ENCODE measurements around the gene JAZF1.
A peak's percentile ranks its signal among the peaks of the same experiment; 100 is the strongest.
"Not testable (repeated sequence)": the region's sequence is repeated elsewhere in the genome, so short reads cannot be mapped to it uniquely, and the experiment has no call there.

The JAZF1 gene

GRCh38 chr7:28042721-28043120, 137.9 kb downstream of the JAZF1 start:
- DNase-seq (ENCODE audit: low read depth), result no peak

GRCh38 chr7:28041508-28042314, 138.9 kb downstream of the JAZF1 start:
- peak; percentile 84 for DNase-seq (ENCODE audit: low read depth)

DNA sequence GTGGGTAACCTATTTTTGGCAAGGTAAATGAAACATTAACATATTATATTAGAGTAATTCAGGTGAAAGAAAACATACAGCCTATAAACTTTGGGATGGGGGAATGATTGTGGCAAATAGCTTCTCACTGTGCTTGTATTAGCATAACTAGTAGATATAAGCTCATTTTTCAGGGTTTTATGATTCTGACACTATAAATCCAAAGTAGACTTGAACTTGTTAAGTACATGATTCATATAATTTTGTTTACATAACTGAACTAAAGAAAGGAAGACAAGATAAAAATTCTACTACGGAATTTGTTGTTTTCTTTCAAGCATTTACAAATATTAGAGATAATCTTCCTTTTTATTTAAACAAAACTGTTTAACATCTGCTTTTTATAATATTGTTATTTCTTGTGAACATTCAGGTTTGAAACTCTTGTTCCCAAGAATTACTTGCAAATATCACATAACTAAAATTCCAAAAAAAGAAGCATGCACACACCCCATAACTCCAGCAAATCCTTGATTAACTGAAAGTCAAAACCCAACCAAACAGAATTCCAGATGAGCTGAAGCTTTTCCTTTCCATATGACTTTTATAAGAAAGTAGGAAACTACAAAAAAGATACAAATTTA, 142.3 kb downstream of the JAZF1 start:
- DNase-seq (ENCODE audit: low read depth), result no peak

GRCh38 chr7:28037220-28038010, 143.2 kb downstream of the JAZF1 start:
- DNase-seq (ENCODE audit: low read depth), result peak; percentile 81

GRCh38 chr7:28036696-28037095, 143.9 kb downstream of the JAZF1 start:
- DNase-seq (ENCODE audit: low read depth), result no peak

- DNase-seq (ENCODE audit: low read depth), result no peak
These were observed 147.2 kb downstream of the JAZF1 start for GRCh38 chr7:28033386-28033785.

DNA sequence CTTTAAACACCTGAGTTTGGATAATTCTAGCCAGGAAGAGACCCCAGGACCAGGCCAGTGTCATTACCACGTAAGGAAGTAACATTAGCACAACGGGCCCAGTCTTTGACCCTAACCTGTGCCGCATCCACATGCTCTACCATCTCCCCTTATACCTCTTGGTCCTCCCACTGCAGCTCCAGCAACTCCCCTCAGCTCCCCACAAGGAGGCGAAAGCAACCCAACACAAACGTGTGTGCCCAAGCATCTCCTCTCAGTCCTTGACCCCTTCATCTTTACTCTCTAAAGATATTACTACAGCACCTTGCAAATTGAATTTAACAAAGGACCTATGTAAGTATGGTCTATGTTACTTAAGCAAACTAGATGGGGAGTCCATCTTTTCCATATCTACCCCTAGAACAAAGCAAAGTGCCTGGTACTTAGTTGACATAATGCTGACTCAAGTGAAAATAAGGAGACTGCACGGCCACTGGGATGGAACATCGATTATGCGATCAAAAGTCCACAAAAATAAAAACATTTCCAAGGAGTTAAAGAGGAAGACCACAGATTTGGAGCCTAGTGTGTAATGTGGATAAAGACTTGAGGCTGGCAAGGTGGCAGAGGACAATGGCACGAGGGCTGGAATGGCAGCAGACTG, 147.7 kb downstream of the JAZF1 start:
- no peak for DNase-seq (ENCODE audit: low read depth)

DNA sequence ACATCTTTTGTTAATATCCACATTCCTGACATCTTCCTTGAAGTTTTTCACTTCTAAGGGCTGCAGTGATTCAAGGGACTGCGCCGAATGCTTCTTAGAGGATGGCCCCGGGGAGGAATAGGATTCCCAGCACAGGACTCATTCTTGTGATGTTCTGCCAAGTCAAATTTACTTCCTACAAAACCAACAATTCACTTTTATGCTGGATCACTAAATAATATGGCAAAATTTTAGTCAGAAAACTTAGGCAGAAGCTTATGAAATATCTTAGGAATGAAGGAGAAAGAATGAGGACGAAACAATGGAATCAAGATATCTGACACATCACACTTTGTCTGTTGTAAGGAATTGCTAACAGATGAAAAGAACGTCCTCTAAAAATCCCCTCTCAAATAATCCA, 151.5 kb downstream of the JAZF1 start:
- no peak for DNase-seq (ENCODE audit: low read depth)

- no peak for DNase-seq (ENCODE audit: low read depth)
These were observed 152.1 kb downstream of the JAZF1 start for GRCh38 chr7:28028471-28028870.

DNA sequence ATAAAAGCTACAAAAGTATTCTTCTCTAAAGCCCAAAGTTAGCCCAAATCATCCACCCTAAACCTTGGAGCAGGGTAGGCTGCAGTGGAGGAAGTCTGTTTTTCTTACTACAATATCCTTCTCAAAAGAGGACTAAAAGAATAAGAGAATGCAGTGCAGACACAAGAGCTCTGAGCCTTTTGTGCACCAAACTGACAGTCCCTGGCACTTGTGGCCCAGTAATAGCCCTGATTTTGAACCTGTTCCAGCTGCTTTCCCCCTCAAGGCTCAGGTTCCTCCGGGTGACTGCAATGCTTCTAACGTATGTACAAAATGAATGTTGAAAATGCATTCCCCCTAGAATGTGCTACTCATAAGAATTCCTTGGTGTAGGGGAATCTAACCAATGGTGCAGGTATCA, 154.4 kb downstream of the JAZF1 start:
- DNase-seq (ENCODE audit: low read depth), result no peak

GRCh38 chr7:28024786-28025334, 155.7 kb downstream of the JAZF1 start:
- DNase-seq (ENCODE audit: low read depth), result no peak

DNA sequence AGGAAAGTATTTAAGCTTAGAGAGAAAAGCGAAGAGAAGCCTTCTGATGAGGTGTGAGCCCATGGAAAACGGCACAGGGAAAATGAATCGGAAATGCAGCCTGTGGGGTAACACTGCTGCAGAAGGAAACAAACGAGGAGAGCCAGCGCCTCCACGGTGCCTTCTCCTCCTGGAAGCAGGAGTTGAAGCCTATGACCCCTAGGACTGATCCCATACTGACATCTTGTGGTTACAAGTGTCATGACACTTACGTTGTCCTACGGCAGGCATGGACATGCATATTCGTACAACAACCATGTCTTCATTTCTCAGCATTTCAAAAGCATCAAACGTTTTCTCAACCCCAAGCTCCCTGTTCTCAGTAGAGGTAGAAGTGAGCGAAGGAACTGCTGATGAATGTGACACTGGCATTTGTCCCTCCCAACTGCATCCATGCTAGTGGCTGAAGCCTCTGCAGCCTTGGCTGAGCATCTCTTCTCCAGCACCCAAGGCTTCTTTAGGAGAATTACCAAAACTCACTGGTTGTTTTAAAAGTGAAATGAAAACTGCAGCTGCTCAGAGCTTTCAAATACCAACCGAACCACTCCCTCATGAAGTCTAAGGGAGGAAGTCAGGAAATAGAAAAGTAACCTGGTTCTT, 160.2 kb downstream of the JAZF1 start:
- no peak for DNase-seq (ENCODE audit: low read depth)

DNA sequence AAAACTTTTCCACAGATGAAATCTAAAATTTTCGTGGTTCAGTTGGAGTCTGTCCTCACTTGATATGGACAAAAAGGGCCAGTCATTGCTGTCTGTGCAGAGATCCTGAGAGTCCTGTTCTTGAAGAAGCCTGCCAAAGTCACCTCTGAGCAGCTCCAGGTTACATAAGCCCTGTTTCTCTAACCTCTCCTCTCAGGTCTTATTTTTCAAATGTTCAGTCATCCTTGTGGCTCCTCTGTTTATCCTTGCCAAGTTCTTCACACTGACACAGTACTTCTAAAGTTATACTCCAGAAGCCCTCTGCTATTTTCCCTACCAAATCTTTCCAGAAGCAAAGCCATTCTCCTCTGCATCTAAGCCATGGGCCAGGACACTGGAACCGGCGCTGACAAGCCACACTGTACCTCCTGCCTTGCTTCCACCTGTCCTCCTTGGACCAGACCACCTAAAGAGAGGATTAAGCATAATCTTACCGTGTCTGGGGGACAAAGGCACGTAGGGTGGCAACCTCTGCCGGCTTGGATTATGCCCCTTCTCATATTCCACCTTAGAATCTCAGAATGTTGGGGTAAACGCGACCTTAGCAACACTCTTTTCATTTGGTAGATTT, 161.6 kb downstream of the JAZF1 start:
- DNase-seq (ENCODE audit: low read depth), result no peak

DNA sequence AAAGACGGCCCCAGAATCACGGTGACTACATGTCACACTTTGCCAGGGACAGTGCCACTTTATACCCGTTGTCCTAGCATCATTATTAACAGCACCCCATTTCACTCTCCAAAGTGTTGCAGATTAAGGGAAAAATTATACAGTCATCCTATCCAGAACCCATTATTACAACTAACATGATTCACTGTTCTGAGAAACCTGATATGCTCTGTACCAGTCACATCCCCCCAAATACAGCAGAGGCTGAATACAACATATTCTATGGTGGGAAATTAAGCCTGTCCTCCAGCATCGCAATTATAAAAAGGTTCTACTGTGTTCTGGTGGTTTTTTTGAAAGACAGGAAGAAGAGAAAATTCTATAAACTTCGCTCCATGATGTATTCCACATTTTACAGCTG, 162.1 kb downstream of the JAZF1 start:
- DNase-seq (ENCODE audit: low read depth), result no peak

DNA sequence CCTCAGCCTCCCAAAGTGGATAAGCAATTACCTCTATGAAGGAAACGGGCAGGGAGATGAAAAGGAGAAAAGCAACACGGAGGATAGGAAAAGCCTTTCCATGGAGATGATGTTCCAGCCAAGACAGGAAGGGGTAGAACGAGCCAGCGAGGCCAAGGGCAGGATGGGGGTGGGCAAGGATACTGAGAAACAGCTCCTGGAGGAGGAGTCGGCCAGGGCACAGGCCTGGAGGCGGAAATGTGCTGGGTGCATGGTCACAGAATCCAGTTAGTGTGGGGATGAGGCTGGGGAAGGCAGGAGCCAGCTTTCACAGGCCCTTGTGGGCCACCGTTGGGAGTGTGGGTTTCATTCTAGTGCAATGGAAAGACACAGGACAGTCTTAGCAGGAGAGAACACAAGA, 162.6 kb downstream of the JAZF1 start:
- DNase-seq (ENCODE audit: low read depth), result no peak

GRCh38 chr7:28017372-28017771, 163.2 kb downstream of the JAZF1 start:
- DNase-seq (ENCODE audit: low read depth), result no peak

GRCh38 chr7:28016297-28016696, 164.3 kb downstream of the JAZF1 start:
- DNase-seq (ENCODE audit: low read depth), result no peak

DNA sequence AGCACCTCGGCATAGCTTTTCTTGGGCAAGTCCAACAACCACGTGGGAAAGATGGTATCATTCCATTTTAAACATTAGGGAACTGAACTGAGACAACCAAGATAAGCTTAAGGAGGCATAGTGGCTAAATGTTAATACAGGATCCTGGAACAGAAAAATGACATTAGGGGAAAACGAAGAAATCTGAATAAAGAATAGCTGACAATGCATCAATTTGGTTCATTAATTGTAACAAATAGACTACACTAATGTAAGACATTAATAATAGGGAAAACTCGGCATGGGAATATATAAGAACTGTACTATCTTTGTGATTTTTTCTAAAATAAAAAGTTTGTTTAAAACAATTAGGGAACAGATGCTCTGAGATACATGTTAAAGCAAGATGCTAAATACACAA, 165.4 kb downstream of the JAZF1 start:
- DNase-seq (ENCODE audit: low read depth), result no peak

- not testable (repeated sequence) for DNase-seq (ENCODE audit: low read depth)
These were observed 166.3 kb downstream of the JAZF1 start for GRCh38 chr7:28014340-28014739.

DNA sequence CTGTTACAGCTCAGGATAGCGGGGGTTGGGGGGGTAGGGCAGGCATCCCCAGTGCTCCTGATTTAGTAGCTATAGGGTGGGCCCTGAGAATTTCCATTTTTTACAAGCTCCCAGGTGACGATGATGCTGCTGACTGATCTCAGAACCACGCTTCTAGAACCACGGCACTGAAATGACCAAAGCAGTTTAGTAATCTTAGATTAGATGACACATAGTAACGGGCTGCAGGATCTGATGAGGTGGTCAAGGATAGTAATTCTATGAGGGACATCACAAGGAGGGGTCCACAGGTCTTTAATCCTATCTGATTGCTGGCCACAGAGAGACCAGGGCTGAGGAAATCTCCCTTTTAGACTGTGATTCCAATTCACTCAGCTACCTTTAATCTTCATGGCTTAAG, 167.2 kb downstream of the JAZF1 start:
- no peak for DNase-seq (ENCODE audit: low read depth)

- no peak for DNase-seq (ENCODE audit: low read depth)
These were observed 167.6 kb downstream of the JAZF1 start for GRCh38 chr7:28013019-28013418.
